Activated naive CD4-positive, alpha-beta T cell treated with anti-CD3 and anti-CD28 coated beads for 36 hours (primary cell): ENCODE results near the gene YEATS2. TPM values are rescaled to one million over a fixed set of nuclear protein-coding genes. Genes with fewer than 3 reads are reported as not detected.
A peak's percentile ranks its signal among the peaks of the same experiment; 100 is the strongest.
"Not testable (repeated sequence)": the region's sequence is repeated elsewhere in the genome, so short reads cannot be mapped to it uniquely, and the experiment has no call there.

Source experiments
- CTCF ChIA-PET: fragments of 350-600 bp; sonication (Branson Sonifier 250); formaldehyde crosslinking; loops from one replicate; lab custom pipeline; 2021; ENCODE audit warnings: antibody characterized with exemption; lab: Charles Lee
- DNase-seq: peaks from one replicate; pipeline ENCODE4 v3.0.0-alpha.2; 2020
- H3K27ac Mint-ChIP-seq: one replicate; pipeline ENCODE4 v1.8.0; 2021; ENCODE audit warnings: mild to moderate bottlenecking, mixed read lengths
- H3K27me3 Mint-ChIP-seq: one replicate; pipeline ENCODE4 v1.8.0; 2021; ENCODE audit warnings: low read depth, mixed read lengths
- H3K36me3 Mint-ChIP-seq: one replicate; pipeline ENCODE4 v1.8.0; 2021; ENCODE audit warnings: low read depth, mixed read lengths
- H3K4me1 Mint-ChIP-seq: one replicate; pipeline ENCODE4 v1.8.0; 2021; ENCODE audit warnings: low read depth, mixed read lengths
- H3K4me3 Mint-ChIP-seq: one replicate; pipeline ENCODE4 v1.8.0; 2021; ENCODE audit warnings: mild to moderate bottlenecking, moderate library complexity, mixed read lengths
- H3K9me3 Mint-ChIP-seq: one replicate; pipeline ENCODE4 v1.8.0; 2021; ENCODE audit warnings: mixed read lengths
- intact Hi-C: fragments of 100-400 bp; cut with micrococcal nuclease; formaldehyde crosslinking; loops from one replicate; pipeline ENCODE4 v1.15.1; 2023
- total RNA-seq, 2 experiments: library from RNA; stranded (reverse); gene quantifications; one replicate each; pipeline ENCODE4 v1.2.3, GENCODE V29; 2021

Gene YEATS2
- total RNA-seq, 2 experiments from 2014 or later = 38.1 to 39.0 TPM

GRCh38 chr3:183695569-183696364, 1.8 kb upstream of the YEATS2 start:
- H3K4me3 Mint-ChIP-seq = no peak overlapping the region
- no peak overlapping the region for H3K27ac Mint-ChIP-seq
- H3K27me3 Mint-ChIP-seq = no peaks in the 10 kb centered on the region
- no peak for DNase-seq
- CTCF ChIA-PET = interaction anchor here (0.6 to 1.0 kb wide), 5 partner anchors 8 to 217 kb away, joined by 3 read pairs; no protein-coding TSS in a partner anchor
- intact Hi-C loops = loop anchor here (5.0 kb wide), 2 partner anchors 213 to 268 kb away; partner anchors contain the start of gene MCF2L2
- H3K4me1 Mint-ChIP-seq = peaks cover 23% of the 10 kb centered on the region
- H3K9me3 Mint-ChIP-seq = no peaks in the 10 kb centered on the region
- peaks cover 10% of the 10 kb centered on the region for H3K36me3 Mint-ChIP-seq

GRCh38 chr3:183697123-183697609, 431 bp upstream of the YEATS2 start:
- CTCF ChIA-PET = interaction anchor here (0.6 to 1.2 kb wide), 4 partner anchors 62 to 438 kb away, joined by 3 to 5 read pairs (median 4); no protein-coding TSS in a partner anchor
- Mint-ChIP-seq H3K27me3 (no peaks in the 10 kb centered on the region), H3K9me3 (no peaks in the 10 kb centered on the region), H3K4me3 (peak overlapping the region; percentile 74), H3K4me1 (peaks cover 28% of the 10 kb centered on the region), H3K27ac (peak overlapping the region; percentile 85), H3K36me3 (peaks cover 16% of the 10 kb centered on the region)
- intact Hi-C loops = loop anchor here (1.0 to 5.0 kb wide), 6 partner anchors 61 to 552 kb away; partner anchors contain the start of genes EEF1AKMT4, KLHL6 and MCF2L2
- DNase-seq = no peak

DNA sequence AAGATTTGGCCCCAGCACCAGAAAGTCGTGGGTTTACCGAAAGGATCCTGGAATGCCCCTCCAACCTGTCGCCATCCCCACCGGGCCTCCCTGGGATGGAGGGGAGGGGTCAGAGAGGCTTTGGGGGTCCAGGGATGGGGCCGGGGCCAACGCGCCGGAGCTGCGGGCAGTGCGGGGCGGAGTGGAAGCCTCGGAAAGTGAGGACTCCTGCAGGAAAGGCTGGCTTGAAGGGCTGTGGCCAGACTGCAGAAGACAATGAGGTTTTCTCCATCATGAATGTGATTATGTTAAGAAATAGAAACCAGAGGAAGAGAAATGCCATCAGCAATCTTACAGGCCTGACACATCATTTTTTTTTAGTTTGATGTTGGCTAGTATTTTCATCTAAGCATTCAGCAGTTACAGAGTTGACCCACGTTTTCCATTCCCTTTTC, 738 bp downstream of the YEATS2 start:
- H3K4me1 Mint-ChIP-seq = peaks cover 30% of the 10 kb centered on the region
- CTCF ChIA-PET = interaction anchor here (0.7 kb wide), 1 partner anchor 62 kb away, joined by 3 read pairs; no protein-coding TSS in a partner anchor
- peak overlapping the region; percentile 91 for H3K27ac Mint-ChIP-seq
- H3K9me3 Mint-ChIP-seq = no peaks in the 10 kb centered on the region
- peaks cover 16% of the 10 kb centered on the region for H3K36me3 Mint-ChIP-seq
- H3K4me3 Mint-ChIP-seq = peak overlapping the region; percentile 80
- DNase-seq = peak; percentile 29
- no peaks in the 10 kb centered on the region for H3K27me3 Mint-ChIP-seq
- intact Hi-C loops = loop anchor here (1.0 to 5.0 kb wide), 3 partner anchors 216 to 271 kb away; partner anchors contain the start of gene MCF2L2

DNA sequence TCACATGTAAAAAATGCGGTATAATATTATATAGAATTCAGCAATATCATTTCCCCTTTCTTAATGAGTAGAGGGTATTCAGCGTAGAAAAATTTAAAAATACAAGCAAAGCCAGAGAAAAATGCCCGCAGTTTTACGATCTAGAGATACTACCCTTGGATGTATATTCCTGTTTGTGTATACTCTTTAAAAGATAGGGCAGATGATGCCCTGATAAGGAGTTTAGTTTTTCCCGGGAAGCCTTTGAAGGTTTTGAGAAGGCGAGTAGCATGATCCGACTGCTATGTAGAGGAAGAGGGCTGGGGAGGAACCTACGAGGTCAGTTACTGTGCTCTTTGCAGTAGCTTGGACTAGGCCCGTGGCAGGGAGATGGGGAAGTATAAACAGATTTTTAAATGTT, 1.2 kb downstream of the YEATS2 start:
- H3K36me3 Mint-ChIP-seq = peaks cover 16% of the 10 kb centered on the region
- H3K9me3 Mint-ChIP-seq = no peaks in the 10 kb centered on the region
- no peak for DNase-seq
- peaks cover 32% of the 10 kb centered on the region for H3K4me1 Mint-ChIP-seq
- CTCF ChIA-PET = interaction anchor here (0.7 kb wide), 1 partner anchor 63 kb away, joined by 3 read pairs; no protein-coding TSS in a partner anchor
- H3K27ac Mint-ChIP-seq = peak overlapping the region; percentile 91
- intact Hi-C loops = loop anchor here (1.0 to 5.0 kb wide), 3 partner anchors 216 to 271 kb away; partner anchors contain the start of gene MCF2L2
- peak overlapping the region; percentile 80 for H3K4me3 Mint-ChIP-seq
- no peaks in the 10 kb centered on the region for H3K27me3 Mint-ChIP-seq

- Mint-ChIP-seq H3K4me1 (peaks cover 35% of the 10 kb centered on the region), H3K27me3 (no peaks in the 10 kb centered on the region), H3K27ac (peak overlapping the region; percentile 91), H3K4me3 (peak overlapping the region; percentile 80), H3K9me3 (no peaks in the 10 kb centered on the region), H3K36me3 (peaks cover 16% of the 10 kb centered on the region)
- CTCF ChIA-PET = interaction anchor here (0.6 kb wide), 1 partner anchor 80 kb away, joined by 8 read pairs; no protein-coding TSS in a partner anchor
- intact Hi-C loops = loop anchor here (5.0 kb wide), 2 partner anchors 217 to 272 kb away; partner anchors contain the start of gene MCF2L2
- no peak for DNase-seq
Measured at GRCh38 chr3:183699238-183699947, 1.8 kb downstream of the YEATS2 start.

- H3K4me3 Mint-ChIP-seq = no peak overlapping the region
- H3K27ac Mint-ChIP-seq = no peak overlapping the region
- no peaks in the 10 kb centered on the region for H3K27me3 Mint-ChIP-seq
- CTCF ChIA-PET = no interaction called here
- H3K9me3 Mint-ChIP-seq = no peaks in the 10 kb centered on the region
- H3K4me1 Mint-ChIP-seq = peaks cover 40% of the 10 kb centered on the region
- intact Hi-C loops = no loop called here
- peaks cover 18% of the 10 kb centered on the region for H3K36me3 Mint-ChIP-seq
- no peak for DNase-seq
Measured at GRCh38 chr3:183701744-183702143, 4.1 kb downstream of the YEATS2 start.

DNA sequence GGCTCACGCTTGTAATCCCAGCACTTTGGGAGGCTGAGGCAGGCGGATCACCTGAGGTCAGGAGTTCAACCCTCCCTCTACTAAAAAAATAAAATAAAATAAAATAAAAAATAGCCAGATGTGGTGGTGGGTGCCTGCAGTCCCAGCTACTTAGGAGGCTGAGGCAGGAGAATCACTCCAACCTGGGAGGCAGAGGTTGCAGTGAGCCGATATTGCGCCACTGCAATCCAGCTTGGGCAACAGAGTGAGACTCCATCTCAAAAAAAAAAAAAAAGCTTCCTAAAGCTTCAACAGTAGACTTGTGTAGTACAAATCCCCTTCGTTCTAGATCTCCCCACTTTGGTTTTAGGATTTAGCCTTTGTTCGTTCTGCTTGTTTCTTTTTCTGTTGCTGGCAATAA, 6.3 kb downstream of the YEATS2 start:
- intact Hi-C loops, H3K27me3 Mint-ChIP-seq, H3K4me3 Mint-ChIP-seq, H3K27ac Mint-ChIP-seq, DNase-seq, H3K9me3 Mint-ChIP-seq: not testable (repeated sequence)
- H3K36me3 Mint-ChIP-seq = peaks cover 17% of the 10 kb centered on the region
- CTCF ChIA-PET = interaction anchor here (0.6 to 0.8 kb wide), 3 partner anchors 8 to 281 kb away, joined by 3 to 4 read pairs (median 3); no protein-coding TSS in a partner anchor
- H3K4me1 Mint-ChIP-seq = peaks cover 34% of the 10 kb centered on the region

- intact Hi-C loops = no loop called here
- no peak overlapping the region for H3K4me3 Mint-ChIP-seq
Measured at GRCh38 chr3:183710231-183710630, 12.6 kb downstream of the YEATS2 start.

DNA sequence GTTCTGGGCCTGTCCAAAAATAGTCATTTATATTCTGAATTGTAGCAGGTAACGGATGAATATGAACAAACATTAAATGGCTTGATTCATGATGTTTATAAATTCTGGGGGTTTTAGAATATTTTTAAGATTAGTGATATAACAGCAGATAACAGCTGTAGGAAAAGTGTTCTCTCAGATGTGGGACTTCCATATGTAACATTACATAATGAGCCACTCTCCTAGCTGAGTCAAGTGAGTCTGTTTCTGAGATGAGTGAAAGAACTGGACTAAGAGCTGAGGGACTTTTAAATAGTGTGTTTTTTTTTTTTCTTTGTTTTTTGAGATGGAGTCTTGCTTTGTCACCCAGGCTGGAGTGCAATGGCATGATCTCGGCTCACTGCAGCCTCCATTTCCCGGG, 13.9 kb downstream of the YEATS2 start:
- no peak overlapping the region for H3K4me3 Mint-ChIP-seq
- H3K27me3 Mint-ChIP-seq = no peaks in the 10 kb centered on the region
- CTCF ChIA-PET = no interaction called here
- peaks cover 3% of the 10 kb centered on the region for H3K4me1 Mint-ChIP-seq
- no peaks in the 10 kb centered on the region for H3K9me3 Mint-ChIP-seq
- peaks cover 2% of the 10 kb centered on the region for H3K36me3 Mint-ChIP-seq
- no peak for DNase-seq
- H3K27ac Mint-ChIP-seq = no peak overlapping the region
- intact Hi-C loops = no loop called here

More at GRCh38 chr3:183710231-183710630, 12.6 kb downstream of the YEATS2 start:
- H3K27me3 Mint-ChIP-seq = no peaks in the 10 kb centered on the region
- no peaks in the 10 kb centered on the region for H3K9me3 Mint-ChIP-seq
- H3K36me3 Mint-ChIP-seq = peaks cover 3% of the 10 kb centered on the region
- no peak for DNase-seq
- H3K27ac Mint-ChIP-seq = no peak overlapping the region
- CTCF ChIA-PET = interaction anchor here (0.7 kb wide), 1 partner anchor 178 kb away, joined by 4 read pairs; no protein-coding TSS in a partner anchor
- H3K4me1 Mint-ChIP-seq = peaks cover 8% of the 10 kb centered on the region

GRCh38 chr3:183714622-183715021, 17.0 kb downstream of the YEATS2 start:
- intact Hi-C loops = no loop called here
- Mint-ChIP-seq H3K27ac (no peak overlapping the region), H3K36me3 (peaks cover 24% of the 10 kb centered on the region), H3K27me3 (no peaks in the 10 kb centered on the region), H3K4me3 (no peak overlapping the region), H3K9me3 (no peaks in the 10 kb centered on the region), H3K4me1 (peaks cover 3% of the 10 kb centered on the region)
- CTCF ChIA-PET = no interaction called here
- DNase-seq = no peak

GRCh38 chr3:183718012-183718411, 20.4 kb downstream of the YEATS2 start:
- Mint-ChIP-seq H3K9me3 (no peaks in the 10 kb centered on the region), H3K27ac (no peak overlapping the region), H3K4me3 (no peak overlapping the region), H3K27me3 (no peaks in the 10 kb centered on the region), H3K36me3 (peaks cover 38% of the 10 kb centered on the region), H3K4me1 (no peaks in the 10 kb centered on the region)
- intact Hi-C loops = no loop called here
- CTCF ChIA-PET = no interaction called here
- DNase-seq = no peak

GRCh38 chr3:183725387-183725786, 27.8 kb downstream of the YEATS2 start:
- H3K4me1 Mint-ChIP-seq = no peaks in the 10 kb centered on the region
- CTCF ChIA-PET = interaction anchor here (1.5 kb wide), 1 partner anchor 41 kb away, joined by 5 read pairs; no protein-coding TSS in a partner anchor

More at GRCh38 chr3:183725387-183725786, 27.8 kb downstream of the YEATS2 start:
- intact Hi-C loops = no loop called here
- DNase-seq = no peak
- Mint-ChIP-seq H3K36me3 (peaks cover 60% of the 10 kb centered on the region), H3K4me3 (no peak overlapping the region), H3K27me3 (no peaks in the 10 kb centered on the region), H3K9me3 (no peaks in the 10 kb centered on the region), H3K27ac (no peak overlapping the region)
